PC-9 (cell line): ENCODE data around the gene RPS27A.

Experiments
- CTCF ChIP-seq: fragments of 200-600 bp; sonication (generic); conservative IDR thresholded peaks from 2 replicates; pipeline ENCODE4 v1.6.1; 2017; ENCODE audit warnings: mixed run types, antibody characterized with exemption, mild to moderate bottlenecking, moderate library complexity
- EZH2 ChIP-seq: fragments of 200-600 bp; sonication (generic); IDR thresholded peaks from 2 replicates; pipeline ENCODE4 v1.8.0; 2017; ENCODE audit warnings: antibody characterized with exemption, low read depth

GRCh38 chr2:55239656-55240222, 7.3 kb downstream of the RPS27A start:
- TF ChIP-seq EZH2 = no peak
- TF ChIP-seq CTCF = no peak
